Sigmoid colon (tissue), 7 donors: ENCODE measurements around the gene TBC1D9B. TPM values are rescaled to one million over a fixed set of nuclear protein-coding genes. Genes with fewer than 3 reads are reported as not detected.
"Not testable (repeated sequence)": the region's sequence is repeated elsewhere in the genome, so short reads cannot be mapped to it uniquely, and the experiment has no call there.

Source experiments
- DNase-seq: peaks from one replicate; pipeline ENCODE4 v3.0.0-alpha.2; 2019
- H3K27ac ChIP-seq, 4 donors: fragments of 200-600 bp; sonication (generic); one replicate each; pipeline ENCODE4 v1.5.1; 2016 to 2019; ENCODE audit warnings: mild to moderate bottlenecking in 1 of 4
- H3K27me3 ChIP-seq, 3 donors: fragments of 200-600 bp; sonication (generic); one replicate each; pipeline ENCODE4 v1.5.1; 2019; ENCODE audit warnings: mild to moderate bottlenecking in 1 of 3
- H3K36me3 ChIP-seq, 4 donors: fragments of 200-600 bp; sonication (generic); one replicate each; pipeline ENCODE4 v1.5.1; 2016 to 2019
- H3K4me1 ChIP-seq, 4 donors: fragments of 200-600 bp; sonication (generic); one replicate each; pipeline ENCODE4 v1.5.1; 2017 to 2019
- H3K4me3 ChIP-seq, 4 donors: fragments of 200-600 bp; sonication (generic); one replicate each; pipeline ENCODE4 v1.5.1; 2017 to 2019; ENCODE audit warnings: mild to moderate bottlenecking in 2 of 4, moderate library complexity in 1 of 4
- H3K9me3 ChIP-seq, 4 donors: fragments of 200-600 bp in 3 of 4; sonication (generic) in 3 of 4; one replicate each; pipeline versions ENCODE4 v1.5.1 to v1.6.1; 2013 to 2019
- CTCF ChIP-seq, 4 experiments: fragments of 450-650 bp in 3 of 4; fragments of 200-600 bp in 1 of 4; IDR thresholded peaks; one replicate each; pipeline ENCODE4 v1.5.1; 2016 to 2019; ENCODE audit warnings: antibody characterized with exemption in 4 of 4, mild to moderate bottlenecking in 3 of 4, moderate library complexity in 2 of 4
- EP300 ChIP-seq, 4 donors: sonication (generic); formaldehyde crosslinking; IDR thresholded peaks; one replicate each; pipeline ENCODE4 v1.6.1; 2017; ENCODE audit warnings: antibody characterized with exemption in 4 of 4
- POLR2A ChIP-seq, 2 donors: fragments of 450-650 bp; IDR thresholded peaks; one replicate each; pipeline ENCODE4 v1.6.1; 2016; ENCODE audit warnings: antibody characterized with exemption in 2 of 2, mild to moderate bottlenecking in 2 of 2, moderate library complexity in 2 of 2
- POLR2AphosphoS5 ChIP-seq, 4 donors: sonication (generic); formaldehyde crosslinking; IDR thresholded peaks; one replicate each; pipeline ENCODE4 v1.6.1; 2017; ENCODE audit warnings: antibody characterized with exemption in 4 of 4
- WGBS, 2 donors: extraction: QIAGEN DNeasy Blood & Tissue Kit; methylation state at CpG; one replicate each; pipeline ENCODE4 v1.1.7; 2013; 5-methylcytosine and 5-hydroxymethylcytosine counted together
- intact Hi-C: fragments of 100-400 bp; cut with DNase I; formaldehyde crosslinking; loops from one replicate; pipeline ENCODE4 v1.15.1; 2023
- polyA plus RNA-seq, 3 donors: library from polyadenylated mRNA; stranded (reverse); fragments of 200-250 nt; gene quantifications; one replicate each; pipeline ENCODE4 v1.2.3, GENCODE V29; 2013
- total RNA-seq, 4 donors: library from RNA; depleted of rRNA; stranded (reverse); fragments of >200 nt; gene quantifications; one replicate each; pipeline ENCODE4 v1.1.0, GENCODE V29; 2016
- donor health status: healthy with polysubstance abuse.
- donor health status: Bipolar disorder and iron deficiency.
- donor health status: healthy.

TBC1D9B gene
- total and polyA plus RNA-seq, 7 donors = 35.4 to 1,545 (median 291) TPM

GRCh38 chr5:179874136-179874535 lies 33.6 kb downstream of the TBC1D9B start:
- Histone ChIP-seq H3K27ac (no peak overlapping the region), H3K9me3 (no peaks in the 10 kb centered on the region), H3K36me3 (peaks cover 29 to 93% (median 48%) of the 10 kb centered on the region in 4 donors), H3K4me3 (no peak overlapping the region), H3K4me1 (no peaks in the 10 kb centered on the region), H3K27me3 (no peaks in the 10 kb centered on the region)
- DNase-seq = no peak
- WGBS, 2 donors = 95 to 96% methylated on average over 3 of the region's 3 CpGs
- TF ChIP-seq EP300 (IDR thresholded peaks at IDR 0.05) (no peak), POLR2A (IDR thresholded peaks at IDR 0.05) (no peak), POLR2AphosphoS5 (IDR thresholded peaks at IDR 0.05) (no peak), CTCF (IDR thresholded peaks at IDR 0.05) (no peak)
- intact Hi-C loops = no loop called here

GRCh38 chr5:179873588-179874110 lies 34.0 kb downstream of the TBC1D9B start:
- no peak for TF ChIP-seq CTCF (IDR thresholded peaks at IDR 0.05)
- TF ChIP-seq POLR2AphosphoS5 (IDR thresholded peaks at IDR 0.05) = no peak
- no peak for TF ChIP-seq EP300 (IDR thresholded peaks at IDR 0.05)
- H3K36me3 ChIP-seq = peaks cover 29 to 93% (median 48%) of the 10 kb centered on the region in 4 donors
- H3K9me3 ChIP-seq = no peaks in the 10 kb centered on the region
- intact Hi-C loops = no loop called here
- H3K4me3 ChIP-seq = no peak overlapping the region
- no peak for DNase-seq
- 93 to 95% methylated on average over 7 of the region's 7 CpGs for WGBS, 2 donors
- no peaks in the 10 kb centered on the region for H3K27me3 ChIP-seq
- H3K4me1 ChIP-seq = no peaks in the 10 kb centered on the region
- H3K27ac ChIP-seq = no peak overlapping the region

- H3K27me3 ChIP-seq = no peaks in the 10 kb centered on the region
- no peaks in the 10 kb centered on the region for H3K9me3 ChIP-seq
- peaks cover 29 to 91% (median 47%) of the 10 kb centered on the region in 4 donors for H3K36me3 ChIP-seq
- no peak for TF ChIP-seq POLR2AphosphoS5 (IDR thresholded peaks at IDR 0.05)
- TF ChIP-seq CTCF (IDR thresholded peaks at IDR 0.05) = no peak
- no peak for TF ChIP-seq POLR2A (IDR thresholded peaks at IDR 0.05)
- TF ChIP-seq EP300 (IDR thresholded peaks at IDR 0.05) = no peak
- WGBS, 2 donors = 93 to 95% methylated on average over 14 of the region's 14 CpGs
- intact Hi-C loops = no loop called here
- no peak overlapping the region for H3K27ac ChIP-seq
- no peak overlapping the region for H3K4me3 ChIP-seq
- no peak for DNase-seq
- no peaks in the 10 kb centered on the region for H3K4me1 ChIP-seq
Observed at GRCh38 chr5:179872828-179873575, 34.7 kb downstream of the TBC1D9B start.

- Histone ChIP-seq H3K27me3 (no peaks in the 10 kb centered on the region), H3K36me3 (peaks cover 29 to 93% (median 46%) of the 10 kb centered on the region in 4 donors), H3K4me3 (no peak overlapping the region), H3K4me1 (no peaks in the 10 kb centered on the region), H3K9me3 (no peaks in the 10 kb centered on the region), H3K27ac (no peak overlapping the region)
- no peak for DNase-seq
- no peak for TF ChIP-seq CTCF (IDR thresholded peaks at IDR 0.05)
- TF ChIP-seq POLR2A (IDR thresholded peaks at IDR 0.05) = no peak
- no peak for TF ChIP-seq EP300 (IDR thresholded peaks at IDR 0.05)
- no peak for TF ChIP-seq POLR2AphosphoS5 (IDR thresholded peaks at IDR 0.05)
- 94 to 96% methylated on average over 15 of the region's 18 CpGs for WGBS, 2 donors
- intact Hi-C loops = no loop called here
Observed at GRCh38 chr5:179872055-179872827, 35.5 kb downstream of the TBC1D9B start.

GRCh38 chr5:179871533-179871932 lies 36.2 kb downstream of the TBC1D9B start:
- intact Hi-C loops = not testable (repeated sequence)

More at GRCh38 chr5:179871533-179871932, 36.2 kb downstream of the TBC1D9B start:
- H3K9me3 ChIP-seq, H3K4me3 ChIP-seq, H3K27ac ChIP-seq, H3K4me1 ChIP-seq, DNase-seq, H3K27me3 ChIP-seq: not testable (repeated sequence)
- H3K36me3 ChIP-seq = peaks cover 29 to 94% (median 50%) of the 10 kb centered on the region in 4 donors
- WGBS, 2 donors = 95 to 96% methylated on average over 14 of the region's 14 CpGs
